T-helper 22 cell (primary cell): ENCODE measurements around the gene SAPCD2.
A peak's percentile ranks its signal among the peaks of the same experiment; 100 is the strongest.

Experiments used
- DNase-seq: peaks from one replicate; pipeline ENCODE4 v3.0.0-alpha.2; 2020; ENCODE audit warnings: low read depth

The SAPCD2 gene

GRCh38 chr9:137031904-137032640 lies 38.3 kb downstream of the SAPCD2 start, which contains the start of gene FUT7:
TSS of gene FUT7 (minus strand) at chr9:137032088. CDS start at chr9:137031991, 97 bp downstream.
- no peak for DNase-seq

- DNase-seq = no peak
Measured at GRCh38 chr9:137030538-137031527, 39.5 kb downstream of the SAPCD2 start.

- DNase-seq = no peak
Measured at GRCh38 chr9:137030006-137030405, 40.4 kb downstream of the SAPCD2 start.

- DNase-seq = no peak
Measured at GRCh38 chr9:137029058-137029936, 41.1 kb downstream of the SAPCD2 start.

GRCh38 chr9:137028263-137029057 lies 41.9 kb downstream of the SAPCD2 start:
- DNase-seq = peak; percentile 58

- DNase-seq = no peak
Measured at GRCh38 chr9:137027369-137028262, 42.7 kb downstream of the SAPCD2 start, which contains the start of gene ABCA2. TSS of gene ABCA2 (minus strand) at chr9:137028237. CDS start at chr9:137028140, 97 bp downstream.

GRCh38 chr9:137026828-137027227 lies 43.5 kb downstream of the SAPCD2 start:
- DNase-seq = no peak

GRCh38 chr9:137026384-137026783 lies 44.0 kb downstream of the SAPCD2 start:
- no peak for DNase-seq

GRCh38 chr9:137025517-137025966 lies 44.8 kb downstream of the SAPCD2 start:
- DNase-seq = no peak

- DNase-seq = no peak
Measured at GRCh38 chr9:137023583-137023991, 46.8 kb downstream of the SAPCD2 start.

- DNase-seq = no peak
Measured at GRCh38 chr9:137023157-137023556, 47.2 kb downstream of the SAPCD2 start.

GRCh38 chr9:137022662-137023008 lies 47.7 kb downstream of the SAPCD2 start:
- no peak for DNase-seq

GRCh38 chr9:137021979-137022661 lies 48.2 kb downstream of the SAPCD2 start:
- DNase-seq = peak; percentile 70

- no peak for DNase-seq
Measured at GRCh38 chr9:137021568-137021978, 48.8 kb downstream of the SAPCD2 start.

- no peak for DNase-seq
Measured at GRCh38 chr9:137020771-137021567, 49.4 kb downstream of the SAPCD2 start.

GRCh38 chr9:137019891-137020683 lies 50.3 kb downstream of the SAPCD2 start:
- no peak for DNase-seq

- no peak for DNase-seq
Measured at GRCh38 chr9:137018761-137019559, 51.4 kb downstream of the SAPCD2 start.
